ENCODE data around the gene RLBP1. TPM values are rescaled to one million over a fixed set of nuclear protein-coding genes. Genes with fewer than 3 reads are reported as not detected.

Gene RLBP1
- total and polyA plus RNA-seq, 2 of the 13 experiments (the other 11 are each of a cell fraction or from before 2014, with no cell fraction given): 0.07 TPM; not detected in 1

DNA sequence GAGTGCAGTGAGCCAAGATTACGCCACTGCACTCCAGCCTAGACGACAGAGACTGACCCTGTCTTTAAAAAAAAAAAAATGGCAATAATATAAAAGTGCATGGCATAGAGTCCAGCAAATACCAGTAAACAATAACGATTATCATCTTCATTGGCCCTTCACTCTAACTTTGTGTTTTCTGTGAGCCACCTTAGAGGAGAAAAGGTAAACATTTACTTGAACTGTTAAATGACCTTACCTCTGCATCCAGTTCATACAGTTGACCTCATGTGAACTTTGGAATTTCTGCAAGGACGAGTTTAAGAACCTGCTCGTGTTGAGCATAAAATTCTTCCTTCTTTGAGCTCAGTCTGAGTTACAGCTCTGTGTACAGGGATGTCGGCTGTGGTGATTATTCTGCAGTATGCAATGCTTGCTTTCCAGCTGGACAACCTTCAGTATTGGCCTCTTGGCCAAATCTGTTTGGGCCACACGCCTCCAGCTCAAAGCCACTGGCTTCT is 56.6 kb downstream of the RLBP1 start (continued):
- TF ChIP-seq FOXM1 (CRISPR knock-in tag; IDR thresholded peaks at IDR 0.05) (no peak), GATAD2A (CRISPR knock-in tag; IDR thresholded peaks at IDR 0.05) (peak; percentile 61), SMARCC2 (IDR thresholded peaks at IDR 0.05) (no peak), MAF1 (CRISPR knock-in tag; IDR thresholded peaks at IDR 0.05; ENCODE audit: borderline replicate concordance) (no peak), ZNF776 (CRISPR knock-in tag; IDR thresholded peaks at IDR 0.05) (no peak), BHLHE40 (IDR thresholded peaks at IDR 0.05; ENCODE audit: low read length) (no peak), ZNF430 (CRISPR knock-in tag; IDR thresholded peaks at IDR 0.05) (no peak), SMAD9 (CRISPR knock-in tag; IDR thresholded peaks at IDR 0.05) (no peak), RFX3 (CRISPR knock-in tag; IDR thresholded peaks at IDR 0.05) (no peak)
- TF ChIP-seq, protein P1, sequence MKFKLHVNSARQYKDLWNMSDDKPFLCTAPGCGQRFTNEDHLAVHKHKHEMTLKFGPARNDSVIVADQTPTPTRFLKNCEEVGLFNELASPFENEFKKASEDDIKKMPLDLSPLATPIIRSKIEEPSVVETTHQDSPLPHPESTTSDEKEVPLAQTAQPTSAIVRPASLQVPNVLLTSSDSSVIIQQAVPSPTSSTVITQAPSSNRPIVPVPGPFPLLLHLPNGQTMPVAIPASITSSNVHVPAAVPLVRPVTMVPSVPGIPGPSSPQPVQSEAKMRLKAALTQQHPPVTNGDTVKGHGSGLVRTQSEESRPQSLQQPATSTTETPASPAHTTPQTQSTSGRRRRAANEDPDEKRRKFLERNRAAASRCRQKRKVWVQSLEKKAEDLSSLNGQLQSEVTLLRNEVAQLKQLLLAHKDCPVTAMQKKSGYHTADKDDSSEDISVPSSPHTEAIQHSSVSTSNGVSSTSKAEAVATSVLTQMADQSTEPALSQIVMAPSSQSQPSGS (CRISPR knock-in tag; IDR thresholded peaks at IDR 0.05): no peak
- TF ChIP-seq, protein P2, sequence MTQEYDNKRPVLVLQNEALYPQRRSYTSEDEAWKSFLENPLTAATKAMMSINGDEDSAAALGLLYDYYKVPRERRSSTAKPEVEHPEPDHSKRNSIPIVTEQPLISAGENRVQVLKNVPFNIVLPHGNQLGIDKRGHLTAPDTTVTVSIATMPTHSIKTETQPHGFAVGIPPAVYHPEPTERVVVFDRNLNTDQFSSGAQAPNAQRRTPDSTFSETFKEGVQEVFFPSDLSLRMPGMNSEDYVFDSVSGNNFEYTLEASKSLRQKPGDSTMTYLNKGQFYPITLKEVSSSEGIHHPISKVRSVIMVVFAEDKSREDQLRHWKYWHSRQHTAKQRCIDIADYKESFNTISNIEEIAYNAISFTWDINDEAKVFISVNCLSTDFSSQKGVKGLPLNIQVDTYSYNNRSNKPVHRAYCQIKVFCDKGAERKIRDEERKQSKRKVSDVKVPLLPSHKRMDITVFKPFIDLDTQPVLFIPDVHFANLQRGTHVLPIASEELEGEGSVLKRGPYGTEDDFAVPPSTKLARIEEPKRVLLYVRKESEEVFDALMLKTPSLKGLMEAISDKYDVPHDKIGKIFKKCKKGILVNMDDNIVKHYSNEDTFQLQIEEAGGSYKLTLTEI (CRISPR knock-in tag; conservative IDR thresholded peaks at IDR 0.05): no peak
- TF ChIP-seq, protein P3, sequence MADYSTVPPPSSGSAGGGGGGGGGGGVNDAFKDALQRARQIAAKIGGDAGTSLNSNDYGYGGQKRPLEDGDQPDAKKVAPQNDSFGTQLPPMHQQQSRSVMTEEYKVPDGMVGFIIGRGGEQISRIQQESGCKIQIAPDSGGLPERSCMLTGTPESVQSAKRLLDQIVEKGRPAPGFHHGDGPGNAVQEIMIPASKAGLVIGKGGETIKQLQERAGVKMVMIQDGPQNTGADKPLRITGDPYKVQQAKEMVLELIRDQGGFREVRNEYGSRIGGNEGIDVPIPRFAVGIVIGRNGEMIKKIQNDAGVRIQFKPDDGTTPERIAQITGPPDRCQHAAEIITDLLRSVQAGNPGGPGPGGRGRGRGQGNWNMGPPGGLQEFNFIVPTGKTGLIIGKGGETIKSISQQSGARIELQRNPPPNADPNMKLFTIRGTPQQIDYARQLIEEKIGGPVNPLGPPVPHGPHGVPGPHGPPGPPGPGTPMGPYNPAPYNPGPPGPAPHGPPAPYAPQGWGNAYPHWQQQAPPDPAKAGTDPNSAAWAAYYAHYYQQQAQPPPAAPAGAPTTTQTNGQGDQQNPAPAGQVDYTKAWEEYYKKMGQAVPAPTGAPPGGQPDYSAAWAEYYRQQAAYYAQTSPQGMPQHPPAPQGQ (CRISPR knock-in tag; IDR thresholded peaks at IDR 0.05; ENCODE audit: borderline replicate concordance): no peak
- TF ChIP-seq, protein P4, sequence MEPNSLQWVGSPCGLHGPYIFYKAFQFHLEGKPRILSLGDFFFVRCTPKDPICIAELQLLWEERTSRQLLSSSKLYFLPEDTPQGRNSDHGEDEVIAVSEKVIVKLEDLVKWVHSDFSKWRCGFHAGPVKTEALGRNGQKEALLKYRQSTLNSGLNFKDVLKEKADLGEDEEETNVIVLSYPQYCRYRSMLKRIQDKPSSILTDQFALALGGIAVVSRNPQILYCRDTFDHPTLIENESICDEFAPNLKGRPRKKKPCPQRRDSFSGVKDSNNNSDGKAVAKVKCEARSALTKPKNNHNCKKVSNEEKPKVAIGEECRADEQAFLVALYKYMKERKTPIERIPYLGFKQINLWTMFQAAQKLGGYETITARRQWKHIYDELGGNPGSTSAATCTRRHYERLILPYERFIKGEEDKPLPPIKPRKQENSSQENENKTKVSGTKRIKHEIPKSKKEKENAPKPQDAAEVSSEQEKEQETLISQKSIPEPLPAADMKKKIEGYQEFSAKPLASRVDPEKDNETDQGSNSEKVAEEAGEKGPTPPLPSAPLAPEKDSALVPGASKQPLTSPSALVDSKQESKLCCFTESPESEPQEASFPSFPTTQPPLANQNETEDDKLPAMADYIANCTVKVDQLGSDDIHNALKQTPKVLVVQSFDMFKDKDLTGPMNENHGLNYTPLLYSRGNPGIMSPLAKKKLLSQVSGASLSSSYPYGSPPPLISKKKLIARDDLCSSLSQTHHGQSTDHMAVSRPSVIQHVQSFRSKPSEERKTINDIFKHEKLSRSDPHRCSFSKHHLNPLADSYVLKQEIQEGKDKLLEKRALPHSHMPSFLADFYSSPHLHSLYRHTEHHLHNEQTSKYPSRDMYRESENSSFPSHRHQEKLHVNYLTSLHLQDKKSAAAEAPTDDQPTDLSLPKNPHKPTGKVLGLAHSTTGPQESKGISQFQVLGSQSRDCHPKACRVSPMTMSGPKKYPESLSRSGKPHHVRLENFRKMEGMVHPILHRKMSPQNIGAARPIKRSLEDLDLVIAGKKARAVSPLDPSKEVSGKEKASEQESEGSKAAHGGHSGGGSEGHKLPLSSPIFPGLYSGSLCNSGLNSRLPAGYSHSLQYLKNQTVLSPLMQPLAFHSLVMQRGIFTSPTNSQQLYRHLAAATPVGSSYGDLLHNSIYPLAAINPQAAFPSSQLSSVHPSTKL (CRISPR knock-in tag; IDR thresholded peaks at IDR 0.05): peak; percentile 79

All from HepG2 (cell line).